HepG2 (cell line): ENCODE data around the gene MFSD6. TPM values are rescaled to one million over a fixed set of nuclear protein-coding genes. Genes with fewer than 3 reads are reported as not detected.

ENCODE experiments used
- ATAC-seq: fragments of 200-7000 bp; cut with Tn5 transposase; 3 replicates; pipeline ENCODE4 v1.9.1; 2020; ENCODE audit warnings: mild to moderate bottlenecking, moderate library complexity
- BruUV-seq: library from RNA; stranded (reverse); fragments of 400-500 nt; replicated peaks from 2 replicates; lab custom pipeline; 2021; lab: Mats Ljungman, UMichigan
- CTCF ChIA-PET: fragments of 300-600 bp; formaldehyde crosslinking; extraction: SDS; loops from one replicate; lab custom pipeline; 2021; ENCODE audit warnings: low total read pairs, inconsistent platforms, low intra/inter-chr PET ratio; lab: Yijun Ruan, JAX
- POLR2A ChIA-PET: fragments of 350-600 bp; sonication (Branson Sonifier 250); formaldehyde crosslinking; loops from one replicate; lab custom pipeline; 2020; ENCODE audit warnings: antibody characterized with exemption, inconsistent platforms; lab: Yijun Ruan, JAX
- DNase-seq: peaks from one replicate; pipeline ENCODE4 v3.0.0-alpha.2; 2015; ENCODE audit warnings: low spot score
- FAIRE-seq: peaks from 3 replicates; lab custom pipeline; 2011; peaks lifted over from hg19 to GRCh38; lab: Jason Lieb, UNC
- H2AFZ ChIP-seq: one replicate; pipeline ENCODE4 v1.6.1; 2011; ENCODE audit warnings: low read length, inconsistent platforms
- H3K27ac ChIP-seq: fragments of 300-600 bp; 3 replicates; pipeline ENCODE4 v1.8.0; 2011; ENCODE audit warnings: mixed run types, mild to moderate bottlenecking, mixed read lengths, low read length, inconsistent platforms; ENCODE audit not compliant: insufficient read depth; ENCODE audit errors: extremely low read length
- H3K27me3 ChIP-seq, 2 experiments: fragments of 200-600 bp in 1 of 2; 2 replicates in 1 of 2; 3 replicates in 1 of 2; pipeline versions ENCODE4 v1.6.0 to v1.8.0; 2011; ENCODE audit warnings: low read length in 2 of 2, mild to moderate bottlenecking in 2 of 2, moderate library complexity in 2 of 2, inconsistent platforms in 1 of 2; ENCODE audit not compliant: insufficient read depth in 2 of 2, control insufficient read depth in 1 of 2
- H3K36me3 ChIP-seq, 2 experiments: fragments of 200-600 bp in 1 of 2; replicated peaks in 1 of 2; 2 replicates in 1 of 2; 3 replicates in 1 of 2; pipeline versions ENCODE4 v1.5.1 to v1.8.0; 2011; ENCODE audit warnings: low read length in 2 of 2, inconsistent platforms in 1 of 2; ENCODE audit not compliant: insufficient read depth in 2 of 2, control insufficient read depth in 1 of 2
- H3K4me1 ChIP-seq: 2 replicates; pipeline ENCODE4 v1.5.1; 2012; ENCODE audit warnings: low read length, inconsistent platforms; ENCODE audit not compliant: insufficient read depth
- H3K4me2 ChIP-seq: 2 replicates; pipeline ENCODE4 v1.6.0; 2011; ENCODE audit warnings: low read depth, low read length, inconsistent platforms
- H3K4me3 ChIP-seq, 3 experiments: fragments of 200-600 bp in 1 of 3; sonication (generic), shearing (Covaris generic) in 1 of 3; replicated peaks in 1 of 3; 2 replicates each; pipeline ENCODE4 v1.5.1; 2011 to 2016; ENCODE audit warnings: low read length in 3 of 3, inconsistent platforms in 2 of 3, low read depth in 2 of 3, mild to moderate bottlenecking in 2 of 3, control low read depth in 1 of 3, mixed read lengths in 1 of 3; ENCODE audit not compliant: insufficient read depth in 1 of 3
- H3K79me2 ChIP-seq: one replicate; pipeline ENCODE4 v1.6.1; 2011; ENCODE audit warnings: low read length, inconsistent platforms; ENCODE audit not compliant: insufficient read depth
- H3K9ac ChIP-seq: 2 replicates; pipeline ENCODE4 v1.6.0; 2011; ENCODE audit warnings: mild to moderate bottlenecking, low read depth, low read length, inconsistent platforms; ENCODE audit not compliant: insufficient read depth
- H3K9me3 ChIP-seq: 2 replicates; pipeline ENCODE4 v1.5.1; 2012; ENCODE audit warnings: mild to moderate bottlenecking, low read length
- H4K20me1 ChIP-seq: 2 replicates; pipeline ENCODE4 v1.6.0; 2011; ENCODE audit warnings: inconsistent platforms, mild to moderate bottlenecking, low read length, moderate library complexity; ENCODE audit not compliant: insufficient read depth
- LCORL ChIP-seq, 2 experiments: fragments of 450-650 bp in 1 of 2; sonication (generic) in 1 of 2; formaldehyde crosslinking in 1 of 2; IDR thresholded peaks; 2 replicates each; pipeline versions ENCODE4 v1.5.0 to v1.6.1; 2017 to 2020; ENCODE audit warnings: antibody characterized with exemption in 1 of 2, missing genetic modification reagents in 1 of 2
- LRRFIP1 ChIP-seq: sonication (generic); formaldehyde crosslinking; conservative IDR thresholded peaks from 2 replicates; pipeline ENCODE4 v1.4.0; 2020; ENCODE audit warnings: missing genetic modification reagents
- NCOR1 ChIP-seq: fragments of 200-600 bp; sonication (generic); IDR thresholded peaks from 2 replicates; pipeline ENCODE4 v1.7.0; 2017; ENCODE audit warnings: antibody characterized with exemption, low read length, borderline replicate concordance
- ZNF3 ChIP-seq: IDR thresholded peaks from 2 replicates; pipeline ENCODE4 v1.7.0; 2017; ENCODE audit warnings: inconsistent platforms
- ZNF383 ChIP-seq: sonication (generic); formaldehyde crosslinking; IDR thresholded peaks from 2 replicates; pipeline ENCODE4 v1.4.0; 2020; ENCODE audit warnings: missing genetic modification reagents, mild to moderate bottlenecking, borderline replicate concordance
- ZNF770 ChIP-seq: sonication (generic); formaldehyde crosslinking; IDR thresholded peaks from 2 replicates; pipeline ENCODE4 v1.5.0; 2020; ENCODE audit warnings: mild to moderate bottlenecking, missing genetic modification reagents
- WGBS: methylation state at CpG from one replicate; pipeline ENCODE4 v1.1.6; 2017; ENCODE audit warnings: low lambda C conversion rate; 5-methylcytosine and 5-hydroxymethylcytosine counted together
- in situ Hi-C: cut with HindIII; loops from 2 replicates; pipeline ENCODE4 v1.10.0; 2017; ENCODE audit warnings: low pct_unique_long_range_greater_than_20kb; ENCODE audit not compliant: extremely low pct_ligation_motif_present
- intact Hi-C: fragments of 100-400 bp; cut with micrococcal nuclease; formaldehyde crosslinking; loops from one replicate; pipeline ENCODE4 v1.10.0; 2022; ENCODE audit not compliant: unreplicated experiment
- polyA plus RNA-seq, 8 experiments: library from polyadenylated mRNA; depleted of rRNA in 3 of 8; stranded (reverse) in 7 of 8; unstranded in 1 of 8; fragments of >200 nt; fragmentation: Illumina TruSeq in 4 of 8; extraction: Trizol in 4 of 8; gene quantifications; 2 replicates each; pipeline versions ENCODE4 v1.2.1 to v1.2.3, GENCODE V29; 2011 to 2016; ENCODE audit warnings: low read depth in 4 of 8, missing spikeins in 1 of 8, mixed read lengths in 1 of 8; ENCODE audit not compliant: insufficient read depth in 1 of 8
- total RNA-seq, 5 experiments: library from RNA; depleted of rRNA; stranded (reverse); fragments of >200 nt; fragmentation: Illumina TruSeq; extraction: Trizol; gene quantifications; 2 replicates each; pipeline ENCODE4 v1.2.3, GENCODE V29; 2016; ENCODE audit warnings: low read depth in 1 of 5
- TF ChIP-seq, protein P1 (sequence below): sonication (generic); formaldehyde crosslinking; IDR thresholded peaks from 2 replicates; pipeline ENCODE4 v1.8.1; 2023; ENCODE audit warnings: mild to moderate bottlenecking, moderate library complexity, missing genetic modification reagents

The MFSD6 gene
- total and polyA plus RNA-seq, 2 of the 13 experiments (the other 11 are each of a cell fraction or from before 2014, with no cell fraction given) = 0.92 to 1.4 TPM

DNA sequence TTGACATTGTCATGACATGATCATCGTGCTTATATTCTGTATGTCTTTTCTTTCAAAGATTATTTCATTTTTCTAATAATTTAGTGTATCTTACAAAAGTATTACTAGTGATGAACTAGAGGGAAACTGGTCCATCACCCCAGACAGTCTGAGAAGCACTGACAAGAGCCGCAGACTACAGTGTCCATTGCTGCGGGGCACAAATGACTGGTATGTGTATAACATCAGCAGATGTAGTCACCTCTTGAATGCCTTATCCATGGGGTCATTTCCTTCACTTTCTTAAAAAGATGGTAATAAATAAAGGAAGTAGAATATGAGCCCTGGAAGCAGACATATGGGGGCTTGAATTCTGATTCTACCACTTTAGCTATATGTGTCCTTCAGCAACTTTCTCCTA is 96.8 kb downstream of the MFSD6 start (continued):
- TF ChIP-seq ZNF383 = no peak

DNA sequence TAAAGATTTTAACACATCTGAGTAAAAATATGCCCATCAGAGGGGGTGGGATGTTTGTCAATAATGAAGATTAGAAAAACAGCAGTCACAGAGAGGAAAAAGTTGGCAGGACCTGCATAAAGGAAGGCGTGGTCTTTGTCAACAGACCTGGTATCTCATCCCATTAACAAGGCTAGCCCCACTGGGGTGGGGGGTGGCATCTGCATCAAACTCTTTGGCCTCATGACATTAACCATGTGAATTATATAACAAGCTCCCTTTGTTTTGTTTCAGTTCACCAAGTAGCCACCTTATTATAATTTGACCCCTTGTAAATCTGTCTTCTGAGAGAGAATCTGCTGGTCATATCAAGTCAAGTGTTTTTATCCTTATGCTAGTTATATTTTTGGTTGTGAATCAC is 97.5 kb downstream of the MFSD6 start:
- Histone ChIP-seq H3K4me3 (no peak overlapping the region), H3K4me2 (no peak overlapping the region), H4K20me1 (no peaks in the 10 kb centered on the region), H3K4me1 (no peaks in the 10 kb centered on the region), H2AFZ (no peak overlapping the region), H3K36me3 (peaks cover 0 to 1% of the 10 kb centered on the region in 2 experiments; a peak in 1 of 5 replicates), H3K9ac (no peak overlapping the region), H3K79me2 (no peaks in the 10 kb centered on the region), H3K9me3 (no peaks in the 10 kb centered on the region), H3K27me3 (no peaks in the 10 kb centered on the region), H3K27ac (no peak overlapping the region)
- no peak for TF ChIP-seq LCORL (IDR thresholded peaks at IDR 0.05)
- TF ChIP-seq LCORL (CRISPR knock-in tag; IDR thresholded peaks at IDR 0.05) = no peak
- TF ChIP-seq, protein P1, sequence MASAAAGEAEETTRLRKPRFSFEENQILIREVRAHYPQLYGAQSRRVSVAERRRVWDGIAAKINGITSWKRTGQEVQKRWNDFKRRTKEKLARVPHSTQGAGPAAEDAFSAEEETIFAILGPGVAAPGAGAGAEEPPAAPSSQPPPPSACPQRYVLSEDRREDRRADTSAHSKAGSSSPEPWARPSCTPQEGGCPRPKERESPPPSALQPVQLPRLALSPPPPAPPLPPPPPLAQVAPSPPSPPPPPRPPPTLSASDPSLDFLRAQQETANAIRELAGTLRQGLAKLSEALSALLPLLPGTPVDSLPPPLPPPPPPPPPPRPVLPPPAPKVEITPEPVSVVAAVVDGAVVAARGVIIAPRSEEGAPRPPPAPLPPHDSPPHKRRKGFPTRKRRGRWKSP (CRISPR knock-in tag) = no peak
- no peak for TF ChIP-seq LRRFIP1 (CRISPR knock-in tag)
- no peak for TF ChIP-seq NCOR1
- TF ChIP-seq ZNF770 (CRISPR knock-in tag) = no peak
- TF ChIP-seq ZNF3 (CRISPR knock-in tag) = no peak
- ATAC-seq = no peak
- intact Hi-C loops (no loop called here), in situ Hi-C loops (loop anchor here (25.0 kb wide), 1 partner anchor 168 kb away; the partner anchor contains the start of gene INPP1)
- POLR2A ChIA-PET = no interaction called here
- CTCF ChIA-PET = no interaction called here
- no peak for FAIRE-seq
- no TSS peak for BruUV-seq
- DNase-seq = no peak
- 90% methylated on average over 1 of the region's 1 CpG for WGBS
